Measurements from ENCODE around the gene NECTIN2. TPM values are rescaled to one million over a fixed set of nuclear protein-coding genes. Genes with fewer than 3 reads are reported as not detected.

NECTIN2 gene
- total and polyA plus RNA-seq, 2 donors (not counting 1 experiment from before 2014, with no cell fraction given): 0.15 to 0.32 TPM

GRCh38 chr19:44818466-44819031 lies 27.5 kb upstream of the NECTIN2 start:
- H3K79me2 ChIP-seq (ENCODE audit: control insufficient read depth, insufficient read depth, low read length): no peaks in the 10 kb centered on the region
- no peak overlapping the region for H3K27ac Mint-ChIP-seq
- ChIA-PET POLR2A (no interaction called here), CTCF (no interaction called here)
- 92% methylated on average over 11 of the region's 20 CpGs for WGBS (ENCODE audit: insufficient coverage)
- TF ChIP-seq CTCF (IDR thresholded peaks at IDR 0.05) (no peak), EZH2 (IDR thresholded peaks at IDR 0.05; ENCODE audit: borderline replicate concordance, insufficient read depth, low read depth, low read length, poor library complexity, severe bottlenecking) (no peak)
- H3K27ac ChIP-seq (ENCODE audit: low read length in 2 of 2): no peak overlapping the region
- no peak for DNase-seq
- intact Hi-C loops (cut with micrococcal nuclease): no loop called here
- H3K9me3 Mint-ChIP-seq (ENCODE audit: insufficient read depth): no peaks in the 10 kb centered on the region
- H2AFZ ChIP-seq (ENCODE audit: insufficient read depth, low read depth, low read length, poor library complexity, severe bottlenecking): no peak overlapping the region
- ATAC-seq (ENCODE audit: low read depth): no peak
- H3K27me3 ChIP-seq (replicated peaks in 1 of 4; ENCODE audit: control extremely low read depth in 1 of 4, control insufficient read depth in 3 of 4, insufficient read depth in 4 of 4, low read length in 3 of 4): no peaks in the 10 kb centered on the region
- no peaks in the 10 kb centered on the region for H3K4me1 ChIP-seq (ENCODE audit: control insufficient read depth in 2 of 2, insufficient read depth in 2 of 2, low read length in 2 of 2)
- H3K4me2 ChIP-seq (replicated peaks; ENCODE audit: low read depth, low read length, poor library complexity, severe bottlenecking): no peak overlapping the region
- H3K36me3 ChIP-seq (replicated peaks in 1 of 2; ENCODE audit: control extremely low read depth in 1 of 2, control insufficient read depth in 1 of 2, extremely low read depth in 1 of 2, insufficient read depth in 2 of 2, low read length in 1 of 2): no peaks in the 10 kb centered on the region
- no peak overlapping the region for H3K9ac ChIP-seq (ENCODE audit: low read length)
- peaks cover 0 to under 1% (median 0%) of the 10 kb centered on the region in 3 donors for H3K9me3 ChIP-seq (ENCODE audit: control extremely low read depth in 1 of 3, control insufficient read depth in 2 of 3, insufficient read depth in 1 of 3, low read length in 2 of 3)
- H3K4me3 ChIP-seq (ENCODE audit: control extremely low read depth in 1 of 5, extremely low read depth in 1 of 5, insufficient read depth in 1 of 5, low read depth in 2 of 5, low read length in 4 of 5): no peak overlapping the region
- H4K20me1 ChIP-seq (ENCODE audit: control insufficient read depth, insufficient read depth, low read length, poor library complexity, severe bottlenecking): no peaks in the 10 kb centered on the region
- no peak overlapping the region for H3K4me3 Mint-ChIP-seq
- H3K27me3 Mint-ChIP-seq: peaks cover 7% of the 10 kb centered on the region
- H3K4me1 Mint-ChIP-seq: no peaks in the 10 kb centered on the region

- Histone ChIP-seq H3K4me1 (ENCODE audit: control insufficient read depth in 2 of 2, insufficient read depth in 2 of 2, low read length in 2 of 2) (no peaks in the 10 kb centered on the region), H3K27me3 (replicated peaks in 1 of 4; ENCODE audit: control extremely low read depth in 1 of 4, control insufficient read depth in 3 of 4, insufficient read depth in 4 of 4, low read length in 3 of 4) (no peaks in the 10 kb centered on the region), H3K27ac (ENCODE audit: low read length in 2 of 2) (no peak overlapping the region), H2AFZ (ENCODE audit: insufficient read depth, low read depth, low read length, poor library complexity, severe bottlenecking) (no peak overlapping the region), H3K36me3 (replicated peaks in 1 of 2; ENCODE audit: control extremely low read depth in 1 of 2, control insufficient read depth in 1 of 2, extremely low read depth in 1 of 2, insufficient read depth in 2 of 2, low read length in 1 of 2) (no peaks in the 10 kb centered on the region), H3K9me3 (ENCODE audit: control extremely low read depth in 1 of 3, control insufficient read depth in 2 of 3, insufficient read depth in 1 of 3, low read length in 2 of 3) (no peaks in the 10 kb centered on the region), H3K4me3 (ENCODE audit: control extremely low read depth in 1 of 5, extremely low read depth in 1 of 5, insufficient read depth in 1 of 5, low read depth in 2 of 5, low read length in 4 of 5) (no peak overlapping the region), H4K20me1 (ENCODE audit: control insufficient read depth, insufficient read depth, low read length, poor library complexity, severe bottlenecking) (no peaks in the 10 kb centered on the region), H3K9ac (ENCODE audit: low read length) (no peak overlapping the region), H3K4me2 (replicated peaks; ENCODE audit: low read depth, low read length, poor library complexity, severe bottlenecking) (no peak overlapping the region), H3K79me2 (ENCODE audit: control insufficient read depth, insufficient read depth, low read length) (no peaks in the 10 kb centered on the region)
- Mint-ChIP-seq H3K27ac (no peak overlapping the region), H3K4me3 (no peak overlapping the region), H3K9me3 (ENCODE audit: insufficient read depth) (no peaks in the 10 kb centered on the region), H3K27me3 (peaks cover 5% of the 10 kb centered on the region), H3K4me1 (no peaks in the 10 kb centered on the region)
- DNase-seq (no peak), ATAC-seq (ENCODE audit: low read depth) (no peak)
- CTCF ChIA-PET: no interaction called here
- WGBS (ENCODE audit: insufficient coverage): 92% methylated on average over 28 of the region's 28 CpGs
- intact Hi-C loops (cut with micrococcal nuclease): no loop called here
- TF ChIP-seq EZH2 (IDR thresholded peaks at IDR 0.05; ENCODE audit: borderline replicate concordance, insufficient read depth, low read depth, low read length, poor library complexity, severe bottlenecking) (no peak), CTCF (IDR thresholded peaks at IDR 0.05) (no peak)
- POLR2A ChIA-PET: no interaction called here
These were observed 26.8 kb upstream of the NECTIN2 start for GRCh38 chr19:44819246-44819832.

Measured in B cell (primary cell).